NCI-H446 treated with DMSO at 0.1 percent for 48 hours (cell line): Measurements from ENCODE around the gene SNX24.
A peak's percentile ranks its signal among the peaks of the same experiment; 100 is the strongest.
"Not testable (repeated sequence)": the region's sequence is repeated elsewhere in the genome, so short reads cannot be mapped to it uniquely, and the experiment has no call there.

Experiments
- DNase-seq: peaks from one replicate; lab custom pipeline; 2025; lab: John Stamatoyannopoulos, UW

Gene SNX24

DNA sequence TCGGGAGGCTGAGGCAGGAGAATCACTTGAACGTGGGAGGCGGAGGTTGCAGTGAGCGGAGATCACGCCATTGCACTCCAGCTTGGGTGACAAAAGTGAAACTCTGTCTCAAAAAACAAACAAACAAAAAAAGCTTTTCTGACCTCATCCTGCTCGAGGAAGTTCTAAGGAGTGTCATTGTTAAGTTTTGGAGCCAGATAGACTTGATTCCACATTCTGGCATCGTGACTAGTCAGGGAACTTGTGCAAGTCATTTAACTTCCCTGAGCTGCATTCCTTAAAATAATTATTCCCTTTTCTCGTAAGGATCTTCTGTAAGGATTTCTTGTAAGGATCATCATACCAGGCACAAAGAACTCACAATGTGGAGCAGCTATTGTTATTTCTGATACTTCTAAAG is 26.2 kb downstream of the SNX24 start:
- no peak for DNase-seq

DNA sequence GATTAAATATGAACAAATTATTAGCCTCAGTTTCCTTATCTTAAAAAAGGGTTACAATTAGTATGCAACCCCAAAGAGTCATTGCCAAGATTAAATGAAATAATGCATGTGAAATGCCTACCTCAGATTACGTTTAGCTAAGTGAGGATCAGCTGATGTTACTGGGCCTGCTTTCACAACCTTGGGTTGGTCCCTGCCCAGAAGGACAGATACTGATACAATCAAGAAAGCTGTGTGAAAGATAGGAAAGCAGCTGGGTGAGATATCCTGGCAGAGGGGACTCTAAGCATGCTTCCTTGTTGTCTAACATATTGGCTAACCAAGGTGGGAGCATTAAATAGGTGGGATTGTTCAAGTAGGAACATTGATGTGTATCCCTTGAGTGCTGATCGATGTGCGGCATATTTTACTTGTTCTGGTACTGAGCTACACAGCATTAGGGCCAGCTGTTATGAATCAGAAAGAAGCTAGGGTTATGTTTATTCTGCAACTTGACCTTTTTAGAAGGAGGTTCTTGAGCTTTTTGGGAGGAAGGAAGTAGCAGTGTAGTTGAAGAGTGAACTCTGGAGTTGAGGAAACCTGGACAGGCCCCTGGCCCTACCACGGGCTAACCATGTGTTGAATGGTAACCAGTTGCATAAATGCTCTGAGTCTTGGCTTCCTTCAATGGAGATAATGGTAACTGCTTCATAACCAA is 28.9 kb downstream of the SNX24 start:
- no peak for DNase-seq

DNA sequence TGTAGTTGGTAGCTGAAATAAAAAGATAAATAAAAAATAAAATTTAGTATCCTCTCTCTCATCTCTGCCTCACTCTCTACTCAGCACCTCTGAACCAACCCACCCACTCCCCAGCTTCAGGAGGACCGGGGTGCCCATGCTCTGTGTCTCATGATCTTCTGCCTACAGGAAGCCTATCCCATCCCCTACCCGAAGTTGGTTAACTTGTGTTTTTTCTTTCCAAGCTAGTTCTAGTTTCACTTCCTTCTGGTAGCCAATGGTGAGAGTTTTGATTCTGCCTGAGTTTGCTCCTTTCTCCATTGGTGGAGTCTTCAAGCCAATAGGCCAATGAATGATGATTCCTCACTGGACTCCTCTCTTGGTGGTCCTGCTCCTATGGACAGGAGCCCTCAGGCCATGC is 32.1 kb downstream of the SNX24 start:
- no peak for DNase-seq

DNA sequence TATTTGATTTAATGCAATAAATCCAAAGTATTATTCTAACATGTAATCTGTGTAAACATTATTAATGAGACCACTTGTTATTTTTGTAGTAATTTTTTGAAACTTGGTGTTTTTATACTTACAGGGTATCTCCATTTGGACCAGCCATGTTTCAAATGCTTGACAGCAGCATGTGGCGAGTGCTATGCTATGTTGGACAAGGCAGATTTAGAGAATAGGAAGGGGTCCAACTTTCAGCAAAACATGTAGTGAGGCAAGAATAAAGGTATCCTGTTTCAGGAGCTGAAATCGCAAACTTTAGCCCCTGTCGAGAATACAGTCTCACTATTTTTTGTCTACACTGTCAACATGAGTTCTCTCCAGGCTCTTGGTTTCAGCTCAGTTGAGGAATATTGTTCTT is 33.7 kb downstream of the SNX24 start:
- DNase-seq, result no peak

DNA sequence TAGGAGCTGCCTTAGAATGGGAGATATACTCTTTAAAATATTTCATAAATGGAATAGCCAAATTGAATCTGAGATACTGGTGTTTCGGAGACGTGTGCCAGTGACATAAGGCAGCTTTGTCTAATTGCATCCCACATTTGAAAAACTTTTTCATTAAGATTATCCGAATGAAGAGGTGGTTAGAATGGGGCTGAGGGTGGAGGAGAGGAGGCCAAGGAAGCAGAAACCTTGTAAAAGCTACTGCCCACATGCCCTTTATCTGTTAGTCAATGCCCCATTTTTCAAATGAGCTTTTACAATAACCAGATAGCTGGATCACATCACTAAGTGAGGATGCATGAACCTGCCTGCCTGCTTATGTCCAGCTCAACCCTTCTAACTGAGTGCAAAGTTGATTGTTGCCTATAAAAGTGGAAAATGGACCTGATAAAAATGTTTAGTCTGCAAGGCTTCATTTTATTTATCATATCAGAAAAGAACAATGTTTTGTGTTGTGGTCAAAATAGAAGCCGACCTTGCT is 34.8 kb downstream of the SNX24 start:
- no peak for DNase-seq

DNA sequence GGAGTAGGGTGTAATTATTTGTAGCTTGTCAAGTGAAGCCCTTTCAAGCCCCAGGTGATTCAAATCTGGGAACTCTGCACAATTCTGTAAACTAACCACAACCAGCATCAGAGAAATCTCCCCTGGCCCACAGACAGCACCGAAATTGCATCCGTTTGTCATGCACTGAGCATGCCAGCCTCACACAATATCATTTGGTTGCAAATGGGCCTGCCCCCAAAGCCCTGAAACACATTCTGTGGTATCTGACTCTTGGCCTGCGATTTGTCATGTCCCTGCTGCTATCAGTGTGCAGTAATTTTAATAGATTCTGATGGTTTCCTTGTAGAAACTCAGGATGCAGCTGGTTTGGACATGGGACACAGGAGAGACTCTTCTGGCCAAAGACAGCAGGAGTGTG is 35.3 kb downstream of the SNX24 start:
- no peak for DNase-seq

DNA sequence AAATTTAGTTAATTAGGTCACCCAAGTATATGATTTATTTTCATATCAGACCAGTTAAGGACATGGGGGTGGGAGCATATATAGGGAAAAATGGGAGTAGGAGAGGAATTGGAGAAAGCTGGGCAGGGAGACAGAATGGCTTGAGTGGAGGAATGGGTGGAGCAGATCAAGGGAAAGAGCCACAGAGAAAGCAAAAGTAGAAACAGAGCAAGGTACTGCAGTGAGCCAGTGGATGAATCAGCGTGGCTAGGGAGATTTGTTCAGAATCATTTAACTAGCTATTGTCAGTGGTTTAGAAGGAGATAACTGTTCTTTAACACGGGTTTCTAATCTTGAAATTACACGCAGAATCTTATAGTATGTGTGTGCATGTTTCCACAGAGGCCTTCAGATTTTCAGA is 37.4 kb downstream of the SNX24 start:
- no peak for DNase-seq

DNA sequence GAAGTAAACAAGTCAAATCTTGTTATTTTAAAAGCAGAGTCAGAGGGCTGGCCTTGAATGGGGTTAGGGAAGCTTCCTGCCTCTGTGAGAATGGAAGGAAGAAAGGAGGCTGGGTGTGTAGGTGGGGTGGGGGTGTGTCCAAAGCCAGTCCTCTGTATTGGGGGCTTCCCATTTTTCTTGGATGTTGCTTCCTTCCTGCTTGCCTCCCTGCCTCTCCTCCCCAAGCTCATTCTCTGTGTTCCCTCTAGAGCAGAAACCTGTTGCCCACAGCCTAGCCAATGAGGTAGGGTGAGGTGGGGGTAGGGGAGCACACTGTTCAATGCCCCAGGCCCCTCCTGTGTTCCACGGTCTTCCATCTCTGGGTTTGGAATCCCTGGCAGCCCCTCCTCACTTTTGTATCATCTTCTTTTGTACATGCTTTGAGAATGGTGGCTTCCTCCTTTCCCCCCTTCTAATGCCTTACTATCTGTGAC is 39.7 kb downstream of the SNX24 start:
- DNase-seq, result no peak

DNA sequence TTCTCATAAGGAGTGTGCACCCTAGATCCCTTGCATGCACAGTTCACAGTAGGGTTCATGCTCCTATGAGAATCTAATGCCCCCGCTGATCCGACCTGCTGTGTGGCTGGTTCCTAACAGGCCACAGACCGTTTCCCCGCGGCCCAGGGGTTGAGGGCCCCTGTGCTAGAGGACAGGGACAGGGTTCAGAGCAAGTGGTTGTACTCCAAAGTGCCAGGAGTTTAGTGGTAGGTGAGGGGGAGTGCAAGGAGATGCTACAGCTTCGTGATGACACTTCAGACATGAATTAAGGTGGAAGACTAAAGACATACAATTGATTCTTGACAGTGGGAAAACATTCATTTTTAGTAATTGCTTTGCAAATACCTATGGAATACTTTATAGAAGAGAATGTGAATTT is 40.5 kb downstream of the SNX24 start:
- DNase-seq, result no peak

DNA sequence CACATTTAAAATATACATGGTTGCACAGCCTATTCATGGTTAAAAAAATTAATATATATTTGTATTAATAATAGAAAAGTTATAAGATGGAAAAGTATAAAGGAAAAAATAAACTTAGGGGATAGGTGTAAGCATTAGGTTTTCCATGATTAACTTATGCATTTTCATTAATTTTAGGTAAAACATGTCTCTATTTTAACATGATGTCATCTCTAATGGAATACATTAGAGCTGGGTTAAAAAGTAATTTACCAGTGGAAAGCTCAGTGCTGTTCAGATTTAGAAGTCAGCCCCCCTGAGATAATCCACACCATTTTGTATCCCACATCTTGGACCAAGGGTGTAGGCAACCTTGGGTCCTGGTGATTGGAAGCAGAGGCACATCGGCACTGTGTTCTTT is 49.7 kb downstream of the SNX24 start:
- DNase-seq, result no peak

DNA sequence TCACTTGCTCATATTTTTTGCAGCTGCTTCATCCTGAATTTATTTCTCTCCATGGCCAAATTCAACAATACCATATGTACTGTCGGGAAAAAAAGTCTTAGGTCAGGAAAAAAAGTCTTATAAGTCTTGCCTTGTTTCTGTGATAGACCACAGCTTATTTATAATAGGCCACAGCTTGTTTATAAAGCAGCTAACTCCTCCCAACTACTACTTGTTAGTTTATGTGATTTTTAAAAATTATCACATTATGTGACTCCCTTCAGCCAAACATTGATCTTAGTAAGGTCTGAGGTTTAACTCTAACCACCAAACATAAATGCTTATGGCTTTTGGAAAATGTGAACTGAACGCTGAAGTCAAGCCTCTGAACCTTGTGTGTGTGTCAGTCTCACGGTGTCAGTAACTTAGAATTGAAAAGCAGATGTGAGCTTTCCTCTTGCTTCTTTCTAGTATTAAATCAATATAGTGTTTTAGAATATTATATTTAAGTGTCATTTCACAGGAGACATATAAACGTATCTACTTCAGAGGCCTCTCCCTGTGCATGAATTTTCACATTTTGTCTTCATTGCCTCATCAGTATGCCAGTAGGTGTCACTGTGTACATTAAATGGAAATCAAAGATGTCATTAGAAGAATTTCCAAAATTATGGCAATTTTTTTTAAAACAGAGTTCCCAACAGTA is 51.3 kb downstream of the SNX24 start:
- DNase-seq, result peak; percentile 6

DNA sequence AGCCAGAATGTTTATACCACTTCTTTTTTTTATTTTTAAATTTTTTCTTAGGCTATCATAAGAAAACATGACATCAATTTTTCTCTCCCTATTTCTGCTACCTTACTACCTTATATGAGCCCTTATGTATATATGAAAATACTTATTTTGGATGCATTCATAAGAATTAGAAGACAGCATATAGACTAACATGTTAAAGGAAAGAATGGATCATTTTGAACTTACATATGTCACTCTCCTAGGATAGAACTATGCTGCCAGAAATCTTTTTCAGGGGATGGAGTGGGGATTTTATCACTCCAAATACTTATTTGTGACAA is 51.8 kb downstream of the SNX24 start:
- DNase-seq, result no peak

DNA sequence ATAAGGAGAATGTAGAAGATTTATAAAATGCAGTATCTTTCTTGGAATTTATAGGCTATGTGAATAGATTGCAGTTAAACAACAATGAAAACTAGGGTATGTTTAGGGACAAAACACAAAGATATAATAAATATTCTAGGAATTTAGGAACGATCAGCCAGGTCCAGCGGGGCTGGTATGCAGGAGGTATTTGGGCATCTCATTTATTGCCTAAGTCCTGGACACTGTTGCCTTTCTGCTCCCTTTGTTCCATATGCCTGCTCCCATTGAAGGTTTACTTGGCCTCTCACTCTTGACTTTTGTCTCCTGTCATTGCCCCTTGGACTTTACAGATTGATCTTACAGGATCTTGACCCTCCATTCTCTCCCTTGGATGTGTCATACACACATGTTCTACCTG is 55.9 kb downstream of the SNX24 start:
- no peak for DNase-seq

DNA sequence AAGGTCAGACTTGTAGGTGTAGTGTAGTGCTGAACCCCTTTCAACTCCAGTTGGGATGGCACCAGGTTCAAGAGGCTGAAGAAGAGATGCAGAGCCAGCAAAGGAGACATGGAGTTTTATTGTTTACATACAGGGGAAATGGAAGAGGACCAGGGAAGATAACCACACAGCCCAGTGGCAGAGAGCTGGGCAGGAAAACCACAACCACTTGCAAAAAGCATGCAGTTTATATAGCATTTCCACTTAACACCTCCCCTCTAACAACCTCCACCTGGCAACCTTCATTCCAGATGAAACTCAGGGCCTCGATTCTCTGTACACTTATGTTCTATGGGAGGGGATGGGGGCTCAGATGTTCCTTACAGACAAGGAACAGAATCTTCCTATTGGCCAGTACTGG is 56.9 kb downstream of the SNX24 start:
- no peak for DNase-seq

DNA sequence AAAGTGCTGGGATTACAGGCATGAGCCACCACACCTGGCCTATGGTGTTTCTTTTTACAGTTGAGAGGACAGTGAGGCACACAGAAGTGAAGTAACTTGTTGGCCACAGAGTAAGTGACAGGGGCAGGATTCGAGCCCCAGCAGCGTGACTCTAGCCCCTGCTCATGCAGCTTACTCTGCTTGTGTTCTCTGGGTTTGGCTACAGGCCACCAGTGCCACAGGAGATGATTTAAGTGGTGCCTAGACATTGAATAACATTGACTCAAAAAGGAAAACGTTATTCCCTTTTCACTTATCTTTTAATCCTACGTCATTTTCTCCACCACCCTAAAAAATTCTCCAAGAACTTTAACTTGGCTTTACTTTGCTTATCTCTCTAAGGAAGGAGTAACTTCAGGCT is 61.4 kb downstream of the SNX24 start:
- DNase-seq, result no peak

DNA sequence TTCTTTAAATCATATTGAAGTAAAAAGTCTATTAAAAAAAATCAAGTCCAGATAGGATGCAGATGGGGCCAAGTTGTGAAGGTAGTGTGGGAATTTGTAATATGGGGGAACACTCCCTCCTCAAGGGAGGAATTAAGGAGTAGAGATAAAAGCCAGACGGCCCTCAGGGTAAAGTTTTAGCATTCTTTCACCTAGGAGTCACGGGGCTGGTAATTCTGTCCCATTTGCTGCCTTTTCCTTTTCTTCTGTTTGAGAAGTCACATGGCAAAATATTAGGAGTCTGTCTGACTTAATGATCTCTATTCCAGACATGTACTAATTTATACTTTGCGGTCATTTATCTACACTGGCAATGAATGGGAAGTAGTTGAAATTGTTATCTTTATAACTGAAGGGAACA is 61.9 kb downstream of the SNX24 start:
- no peak for DNase-seq

DNA sequence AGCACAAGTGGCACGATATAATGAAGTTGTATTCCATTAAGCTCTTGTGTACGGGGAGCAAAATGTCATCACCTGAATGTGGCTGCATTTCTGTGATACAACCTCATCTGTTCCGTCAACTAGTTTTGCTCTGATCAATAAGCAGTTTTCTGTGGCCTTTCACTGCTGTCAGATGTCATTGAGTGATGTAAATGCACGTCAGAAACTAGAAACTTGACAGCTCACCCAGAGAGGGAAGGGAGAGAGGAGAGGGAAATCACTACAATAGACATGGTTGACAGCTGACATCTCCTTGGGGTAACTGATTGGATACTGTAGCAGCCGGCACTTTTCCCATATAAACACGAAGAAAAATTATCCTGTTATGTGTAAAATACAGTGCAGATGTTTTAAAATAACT is 62.7 kb downstream of the SNX24 start:
- DNase-seq, result no peak

DNA sequence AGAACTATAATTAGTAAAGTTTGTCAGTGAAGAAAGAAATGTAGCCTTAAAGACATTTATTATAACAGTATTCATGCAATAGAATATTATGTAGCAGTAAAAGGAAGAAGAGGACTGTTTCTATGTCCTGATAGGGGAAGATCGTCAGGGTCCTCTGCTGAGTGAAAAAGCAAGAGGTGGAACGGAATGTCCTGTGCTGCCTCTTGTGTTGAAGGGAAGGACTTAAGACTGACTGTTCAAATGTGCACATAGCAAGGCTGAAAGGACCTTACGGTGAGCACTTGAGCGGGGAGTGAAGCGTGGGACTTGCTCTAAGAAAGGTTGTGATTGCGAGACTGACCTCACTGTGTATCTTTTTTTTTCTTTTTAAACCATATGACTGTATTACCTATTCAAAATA is 63.2 kb downstream of the SNX24 start:
- no peak for DNase-seq

DNA sequence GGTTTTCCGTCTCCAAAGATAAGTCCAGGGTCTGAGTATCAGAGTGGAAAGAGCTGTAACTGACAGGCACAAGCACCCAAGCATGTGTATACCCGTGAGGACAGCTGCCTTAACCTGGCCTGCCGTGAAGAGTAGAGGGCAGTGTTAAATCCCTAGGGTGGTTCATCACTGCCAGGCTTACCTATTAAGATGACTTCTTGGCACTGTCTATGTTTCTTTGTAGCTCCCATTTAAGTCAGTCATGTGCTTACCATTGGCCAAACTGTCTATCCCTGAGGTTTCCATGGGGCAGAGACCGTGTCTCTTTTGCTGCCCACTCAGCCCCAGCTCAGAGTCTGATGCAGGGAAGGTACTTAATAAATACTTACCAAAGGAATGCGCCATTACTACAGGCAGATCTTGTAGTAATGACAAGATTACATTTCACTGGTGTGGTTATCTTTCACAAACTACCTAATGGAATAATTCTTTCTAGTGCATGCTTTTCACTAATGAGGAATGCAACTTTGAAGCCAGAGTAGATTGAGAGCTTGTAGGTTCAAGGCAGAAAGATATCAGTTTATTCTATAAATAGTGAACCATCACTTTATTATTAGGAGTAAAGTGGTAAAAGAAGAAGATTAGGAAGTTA is 64.2 kb downstream of the SNX24 start:
- DNase-seq, result no peak

DNA sequence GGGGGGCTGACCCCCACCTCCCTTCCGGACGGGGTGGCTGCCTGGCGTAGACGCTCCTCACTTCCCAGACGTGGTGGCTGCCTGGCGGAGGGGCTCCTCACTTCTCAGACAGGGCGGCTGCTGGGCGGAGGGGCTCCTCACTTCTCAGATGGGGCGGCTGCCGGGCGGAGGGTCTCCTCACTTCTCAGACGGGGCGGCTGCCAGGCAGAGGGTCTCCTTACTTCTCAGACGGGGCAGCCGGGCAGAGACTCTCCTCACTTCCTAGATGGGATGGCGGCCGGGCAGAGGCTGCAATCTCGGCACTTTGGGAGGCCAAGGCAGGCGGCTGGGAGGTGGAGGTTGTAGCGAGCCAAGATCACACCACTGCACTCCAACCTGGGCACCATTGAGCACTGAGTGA is 68.0 kb downstream of the SNX24 start:
- DNase-seq, result not testable (repeated sequence)

DNA sequence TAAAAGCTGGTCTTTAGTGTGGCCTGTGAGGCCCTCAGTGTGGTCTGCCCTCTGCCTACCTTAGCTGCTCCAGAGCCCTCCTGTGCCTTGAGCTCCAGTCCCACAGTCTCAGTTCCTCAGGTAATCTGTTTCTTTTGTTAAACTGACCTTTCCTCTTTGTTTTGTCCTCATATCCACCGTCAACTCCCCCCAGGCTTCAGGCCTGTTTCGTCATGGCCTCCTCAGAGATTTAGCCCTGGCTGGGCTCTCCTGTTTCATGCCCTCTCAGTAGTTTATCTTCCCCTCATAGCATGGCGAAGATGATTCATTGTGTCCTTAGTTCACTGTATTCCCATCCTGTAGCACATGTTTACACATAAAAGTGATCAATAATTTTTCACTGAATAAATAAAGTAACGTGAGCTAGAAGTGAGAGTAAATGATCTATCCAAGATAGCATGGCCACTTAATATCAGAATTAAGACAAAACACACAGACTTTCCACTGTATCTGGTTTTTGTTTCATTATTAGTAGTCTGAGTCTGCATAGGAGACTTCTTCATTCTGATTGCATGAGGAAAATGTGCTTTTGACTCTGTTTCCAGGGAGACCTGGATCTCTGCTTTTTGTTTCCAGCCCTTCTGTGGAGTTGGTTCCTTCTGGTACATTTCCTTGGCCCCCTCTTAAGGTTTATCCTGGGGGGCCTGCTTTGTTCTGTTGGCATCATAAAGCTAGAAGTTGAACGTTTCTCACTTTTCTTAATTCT is 70.5 kb downstream of the SNX24 start:
- no peak for DNase-seq

DNA sequence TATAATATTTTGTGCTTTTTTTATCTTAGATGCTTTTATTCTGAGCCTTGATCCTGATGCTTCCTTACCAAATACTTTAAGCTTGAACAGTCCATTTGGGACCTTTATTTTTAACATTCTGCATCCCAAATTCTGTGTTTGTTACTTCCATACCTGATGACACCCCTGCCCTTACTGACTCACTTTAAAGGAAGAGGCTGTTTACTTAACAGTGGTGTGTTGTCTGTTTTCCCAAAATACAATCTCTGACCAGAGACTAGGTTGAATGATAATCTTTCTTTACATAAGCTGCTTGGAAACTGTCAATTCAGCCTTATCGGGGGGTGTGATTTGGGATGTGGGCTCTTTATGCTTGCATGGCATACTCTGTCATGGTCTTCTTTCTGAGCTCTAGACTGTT is 71.1 kb downstream of the SNX24 start:
- no peak for DNase-seq

DNA sequence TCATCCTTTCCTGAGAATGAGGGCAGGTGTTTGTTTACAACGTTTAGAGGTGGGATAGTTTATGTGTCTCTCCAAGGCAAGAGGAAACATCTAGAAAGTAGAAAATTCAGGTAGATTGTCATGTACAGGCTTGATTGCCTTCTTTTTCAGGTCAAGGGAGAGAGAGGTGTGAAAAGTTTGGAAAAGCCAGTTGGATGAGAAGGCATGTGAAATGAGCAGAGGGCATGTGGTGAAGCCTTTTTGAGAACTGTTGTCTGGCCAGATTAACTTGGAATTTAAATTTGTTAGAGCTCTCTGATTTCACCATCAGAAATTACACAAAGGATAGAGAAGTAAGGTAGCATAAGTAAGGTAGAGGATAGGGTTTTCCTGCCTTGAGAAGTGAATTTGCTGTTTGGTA is 74.6 kb downstream of the SNX24 start:
- no peak for DNase-seq
